ENCODE measurements around the gene CACNA1C. TPM values are rescaled to one million over a fixed set of nuclear protein-coding genes. Genes with fewer than 3 reads are reported as not detected.

CACNA1C gene
- total and polyA plus RNA-seq, 8 donors: 0.31 to 55.8 (median 7.2) TPM

GRCh38 chr12:2627835-2628191 lies 575.0 kb downstream of the CACNA1C start:
- peak; percentile 36 to 42 for DNase-seq

DNA sequence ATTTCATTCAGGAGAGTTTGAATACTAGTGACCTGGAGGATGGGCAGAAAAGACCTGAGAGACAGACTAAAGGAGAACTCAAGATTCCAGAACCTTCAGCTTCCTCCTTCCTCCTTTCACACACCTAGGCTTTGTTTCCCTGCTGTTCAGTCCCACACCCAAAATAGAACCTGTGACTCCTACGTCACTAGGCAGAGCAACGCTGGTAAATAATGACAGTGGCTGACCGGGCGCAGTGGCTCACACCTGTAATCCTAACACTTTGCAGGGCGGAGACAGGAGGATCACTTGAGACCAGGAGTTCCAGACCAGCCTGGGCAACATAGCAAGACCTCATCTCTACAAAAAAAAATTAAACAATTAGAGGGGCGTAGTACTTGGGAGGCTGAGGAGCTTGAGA lies 575.6 kb downstream of the CACNA1C start:
- TF ChIP-seq, protein P1, sequence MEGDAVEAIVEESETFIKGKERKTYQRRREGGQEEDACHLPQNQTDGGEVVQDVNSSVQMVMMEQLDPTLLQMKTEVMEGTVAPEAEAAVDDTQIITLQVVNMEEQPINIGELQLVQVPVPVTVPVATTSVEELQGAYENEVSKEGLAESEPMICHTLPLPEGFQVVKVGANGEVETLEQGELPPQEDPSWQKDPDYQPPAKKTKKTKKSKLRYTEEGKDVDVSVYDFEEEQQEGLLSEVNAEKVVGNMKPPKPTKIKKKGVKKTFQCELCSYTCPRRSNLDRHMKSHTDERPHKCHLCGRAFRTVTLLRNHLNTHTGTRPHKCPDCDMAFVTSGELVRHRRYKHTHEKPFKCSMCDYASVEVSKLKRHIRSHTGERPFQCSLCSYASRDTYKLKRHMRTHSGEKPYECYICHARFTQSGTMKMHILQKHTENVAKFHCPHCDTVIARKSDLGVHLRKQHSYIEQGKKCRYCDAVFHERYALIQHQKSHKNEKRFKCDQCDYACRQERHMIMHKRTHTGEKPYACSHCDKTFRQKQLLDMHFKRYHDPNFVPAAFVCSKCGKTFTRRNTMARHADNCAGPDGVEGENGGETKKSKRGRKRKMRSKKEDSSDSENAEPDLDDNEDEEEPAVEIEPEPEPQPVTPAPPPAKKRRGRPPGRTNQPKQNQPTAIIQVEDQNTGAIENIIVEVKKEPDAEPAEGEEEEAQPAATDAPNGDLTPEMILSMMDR (IDR thresholded peaks at IDR 0.05): no peak
- TF ChIP-seq EP300 (IDR thresholded peaks at IDR 0.05) (no peak), POLR2A (IDR thresholded peaks at IDR 0.05) (no peak), POLR2AphosphoS5 (IDR thresholded peaks at IDR 0.05) (peak in 1 of 3 donors; percentile 11)
- Histone ChIP-seq H3K4me1 (peaks cover 0 to 6% (median 2%) of the 10 kb centered on the region in 4 donors), H3K27me3 (peaks cover 0 to 4% (median 0%) of the 10 kb centered on the region in 3 donors), H3K27ac (peak overlapping the region in 3 of 5 donors; percentile 52 to 57 (median 53)), H3K36me3 (peaks cover 0 to 31% (median 3%) of the 10 kb centered on the region in 4 donors), H3K9me3 (no peaks in the 10 kb centered on the region), H3K4me3 (no peak overlapping the region)
- intact Hi-C loops (cut with DNase I; ENCODE audit: low total_unique reads): no loop called here
- DNase-seq: peak; percentile 45 to 56
- 43 to 72% (median 61%) methylated on average over 6 of the region's 6 CpGs for WGBS, 5 donors

More at GRCh38 chr12:2627835-2628191, 575.0 kb downstream of the CACNA1C start:
- peaks cover 0 to 4% (median 0%) of the 10 kb centered on the region in 3 donors for H3K27me3 ChIP-seq
- H3K9me3 ChIP-seq: no peaks in the 10 kb centered on the region
- no peak overlapping the region for H3K4me3 ChIP-seq
- 36 to 53% (median 40%) methylated on average over 11 of the region's 11 CpGs for WGBS, 5 donors
- peaks cover 0 to 6% (median 0%) of the 10 kb centered on the region in 4 donors for H3K4me1 ChIP-seq
- H3K36me3 ChIP-seq: peaks cover 0 to 28% (median 4%) of the 10 kb centered on the region in 4 donors
- H3K27ac ChIP-seq: peak overlapping the region in 3 of 5 donors; percentile 52 to 57 (median 53)
- peak in 1 of 3 donors; percentile 42 for TF ChIP-seq POLR2AphosphoS5 (IDR thresholded peaks at IDR 0.05)
- no peak for TF ChIP-seq EP300 (IDR thresholded peaks at IDR 0.05)
- TF ChIP-seq, protein P1 (IDR thresholded peaks at IDR 0.05): no peak
- TF ChIP-seq POLR2A (IDR thresholded peaks at IDR 0.05): no peak
- intact Hi-C loops (cut with DNase I; ENCODE audit: low total_unique reads): no loop called here

DNA sequence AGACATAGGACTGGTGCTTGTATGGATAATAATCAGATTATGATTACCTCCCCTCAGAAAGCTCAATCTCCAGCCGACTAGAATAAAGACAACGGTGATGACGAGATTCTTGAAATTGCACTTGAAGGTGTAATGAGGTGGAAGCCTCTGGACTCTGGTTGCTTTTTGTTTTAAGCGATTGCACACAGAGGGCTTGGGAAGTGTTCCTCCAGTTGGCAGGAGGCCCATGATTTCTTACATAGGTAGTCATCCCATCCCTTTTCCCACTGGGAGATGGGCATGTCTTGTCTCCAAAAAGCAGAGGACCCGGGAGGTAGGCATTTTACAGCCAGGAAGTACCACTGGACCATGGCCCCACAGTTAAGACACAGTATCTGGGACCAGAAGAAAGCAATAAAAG lies 576.3 kb downstream of the CACNA1C start:
- 90 to 93% (median 92%) methylated on average over 5 of the region's 5 CpGs for WGBS, 5 donors
- peaks cover 0 to 26% (median under 1%) of the 10 kb centered on the region in 4 donors for H3K36me3 ChIP-seq
- intact Hi-C loops (cut with DNase I; ENCODE audit: low total_unique reads): no loop called here
- no peaks in the 10 kb centered on the region for H3K9me3 ChIP-seq
- no peak overlapping the region for H3K27ac ChIP-seq
- TF ChIP-seq, protein P1 (IDR thresholded peaks at IDR 0.05): no peak
- TF ChIP-seq EP300 (IDR thresholded peaks at IDR 0.05): no peak
- no peak for TF ChIP-seq POLR2AphosphoS5 (IDR thresholded peaks at IDR 0.05)
- TF ChIP-seq POLR2A (IDR thresholded peaks at IDR 0.05): no peak
- no peak overlapping the region for H3K4me3 ChIP-seq
- peaks cover 0 to 4% (median 0%) of the 10 kb centered on the region in 3 donors for H3K27me3 ChIP-seq
- DNase-seq: no peak
- peaks cover 0 to 6% (median 2%) of the 10 kb centered on the region in 4 donors for H3K4me1 ChIP-seq

DNA sequence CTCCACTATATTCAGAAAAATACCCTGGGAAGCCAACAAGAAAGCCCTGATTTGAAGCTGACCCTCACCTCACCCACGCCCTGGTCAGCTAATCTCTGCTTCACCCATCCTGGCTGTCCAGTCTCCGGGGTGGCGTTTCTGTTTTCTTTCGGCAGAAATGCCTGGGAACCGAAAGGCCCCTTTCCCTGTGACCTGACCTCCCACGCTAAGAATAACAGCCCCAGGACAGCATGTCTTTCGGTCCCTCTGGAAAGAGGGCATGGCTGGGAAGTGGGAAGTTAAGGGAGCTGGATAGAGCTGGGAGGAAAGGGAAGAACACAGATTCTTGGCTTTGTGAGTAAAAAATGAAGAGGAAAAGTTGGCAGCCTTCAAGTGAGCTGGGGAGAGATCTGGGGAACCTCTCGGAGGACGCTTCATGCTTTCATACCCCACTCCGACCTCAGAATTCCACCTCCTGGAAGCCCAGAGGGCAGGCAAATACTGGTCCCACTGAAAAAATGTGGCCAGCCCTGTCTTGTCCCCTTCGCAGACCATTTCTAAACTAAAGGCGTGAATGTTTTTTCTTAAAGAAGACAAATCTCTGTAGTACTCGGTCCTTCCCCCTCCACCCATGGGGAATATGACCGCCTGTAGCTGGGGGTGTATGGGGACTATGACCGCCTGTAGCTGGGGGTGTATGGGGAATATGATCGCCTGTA lies 579.0 kb downstream of the CACNA1C start:
- Histone ChIP-seq H3K4me3 (no peak overlapping the region), H3K4me1 (peaks cover 0 to 6% (median 2%) of the 10 kb centered on the region in 4 donors), H3K36me3 (peaks cover 0 to 25% (median 4%) of the 10 kb centered on the region in 4 donors), H3K9me3 (no peaks in the 10 kb centered on the region), H3K27me3 (peaks cover 0 to 4% (median 0%) of the 10 kb centered on the region in 3 donors), H3K27ac (peak overlapping the region in 1 of 5 donors; percentile 4)
- intact Hi-C loops (cut with DNase I; ENCODE audit: low total_unique reads): no loop called here
- TF ChIP-seq POLR2AphosphoS5 (IDR thresholded peaks at IDR 0.05) (no peak), EP300 (IDR thresholded peaks at IDR 0.05) (no peak), POLR2A (IDR thresholded peaks at IDR 0.05) (no peak)
- TF ChIP-seq, protein P1 (IDR thresholded peaks at IDR 0.05): no peak
- no peak for DNase-seq
- 71 to 90% (median 79%) methylated on average over 16 of the region's 16 CpGs for WGBS, 5 donors
